HG03159 (cell line): ENCODE measurements around the gene SLC25A27.
A peak's percentile ranks its signal among the peaks of the same experiment; 100 is the strongest.

Experiments
- ATAC-seq: cut with Tn5 transposase; IDR thresholded peaks from one replicate; pipeline ENCODE4 v1.9.1; 2021; ENCODE audit warnings: mild to moderate bottlenecking, moderate library complexity; ENCODE audit not compliant: unreplicated experiment

Gene SLC25A27

DNA sequence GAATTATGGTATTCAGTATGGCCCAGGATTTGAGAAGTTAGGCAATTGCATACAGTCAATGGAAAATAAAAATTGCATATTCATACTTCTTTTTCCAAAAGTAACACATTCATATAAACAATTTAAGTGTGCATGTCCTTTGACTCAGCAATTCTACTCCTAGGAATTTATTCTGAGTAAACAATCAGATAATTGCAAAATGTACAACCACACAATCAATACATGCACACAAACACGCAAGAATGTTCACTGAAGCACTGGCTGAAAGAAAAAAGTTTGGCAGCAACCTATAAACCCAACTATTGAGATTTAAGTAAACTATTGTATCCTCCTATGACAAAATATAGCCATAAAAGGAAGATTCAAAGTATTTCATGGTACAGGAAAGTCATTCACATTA is 1.8 kb upstream of the SLC25A27 start:
- ATAC-seq, result no peak

DNA sequence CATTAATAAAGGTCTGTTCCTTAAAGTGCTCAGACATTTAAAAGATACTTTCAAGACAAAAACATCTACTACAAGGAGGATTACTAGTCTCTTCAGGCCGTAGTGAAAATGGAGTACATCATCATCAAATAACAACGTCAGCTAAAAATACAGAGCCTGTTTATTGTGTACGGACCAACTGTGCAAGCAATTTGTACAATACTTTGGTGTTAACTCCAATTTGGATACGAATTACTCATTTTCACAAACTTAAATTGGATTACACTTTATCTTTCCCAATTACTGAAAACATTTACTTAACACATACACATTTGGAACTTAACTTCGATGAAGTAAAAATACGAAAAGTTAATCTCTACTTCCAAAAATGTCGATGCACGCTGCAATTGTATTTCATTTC is 959 bp upstream of the SLC25A27 start:
- no peak for ATAC-seq

DNA sequence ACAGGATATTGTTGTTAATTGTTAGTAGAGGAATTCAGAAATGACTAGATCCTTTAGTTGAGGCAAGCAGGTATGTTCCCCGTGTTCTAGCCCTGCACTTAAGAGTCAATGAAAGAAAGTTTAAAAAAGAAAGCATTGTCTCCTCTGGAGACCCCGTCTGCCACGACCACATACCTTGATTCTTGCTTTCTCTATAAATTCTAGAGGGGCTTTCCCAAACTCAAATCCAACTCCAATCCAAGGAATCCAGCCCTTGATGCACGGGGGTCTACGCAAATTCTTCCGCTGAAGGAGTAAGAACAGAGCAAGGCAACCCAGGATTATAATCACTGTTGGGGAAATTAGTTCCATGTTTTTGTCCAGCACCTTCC is 558 bp upstream of the SLC25A27 start:
- no peak for ATAC-seq

DNA sequence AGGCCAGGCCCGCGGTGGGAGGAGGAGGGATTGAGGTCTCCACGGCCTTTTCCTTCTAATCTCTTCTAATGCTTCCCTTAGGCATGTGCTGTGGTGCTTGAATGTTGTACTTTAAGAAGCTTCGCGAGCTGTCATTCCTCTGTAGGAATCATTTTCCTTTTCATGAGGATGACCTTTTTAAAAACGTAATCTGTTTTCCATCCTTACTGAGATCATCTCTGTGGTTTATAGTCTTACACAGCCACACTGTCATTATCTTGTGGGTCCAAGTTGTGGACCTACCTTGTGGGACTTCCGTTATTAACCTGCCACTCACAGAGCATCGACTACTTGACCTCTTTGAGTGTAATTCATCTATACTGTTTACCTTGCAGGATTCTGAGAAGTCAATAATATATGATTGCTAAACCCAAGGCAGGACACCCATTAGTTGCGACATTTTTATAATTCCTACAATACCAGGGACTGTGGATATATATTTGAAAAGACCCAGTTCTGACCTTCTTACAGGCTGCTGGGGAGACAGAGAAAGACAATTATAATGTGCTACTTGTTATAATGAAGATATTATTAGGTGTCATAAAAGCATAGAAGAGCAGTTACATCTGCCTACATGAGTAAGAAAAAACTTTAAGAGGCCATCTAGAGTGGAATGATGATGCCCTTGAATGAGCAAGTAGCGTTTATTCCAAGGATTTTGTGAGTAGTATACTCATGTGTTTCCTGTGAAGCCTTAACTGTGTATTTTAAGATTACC is 842 bp downstream of the SLC25A27 start:
- no peak for ATAC-seq

DNA sequence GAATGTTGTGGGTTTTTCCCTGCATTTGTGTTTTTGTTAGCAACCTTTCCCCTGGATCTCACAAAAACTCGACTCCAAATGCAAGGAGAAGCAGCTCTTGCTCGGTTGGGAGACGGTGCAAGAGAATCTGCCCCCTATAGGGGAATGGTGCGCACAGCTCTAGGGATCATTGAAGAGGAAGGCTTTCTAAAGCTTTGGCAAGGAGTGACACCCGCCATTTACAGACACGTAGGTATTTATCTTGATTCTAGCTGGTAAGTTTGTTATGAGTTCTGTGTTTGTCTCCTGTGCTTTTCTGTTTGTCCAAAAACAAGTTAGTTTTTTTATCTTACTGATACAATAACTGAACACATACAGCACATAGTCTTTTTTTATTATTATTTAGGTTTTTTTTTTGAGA is 3.0 kb downstream of the SLC25A27 start:
- ATAC-seq, result no peak

DNA sequence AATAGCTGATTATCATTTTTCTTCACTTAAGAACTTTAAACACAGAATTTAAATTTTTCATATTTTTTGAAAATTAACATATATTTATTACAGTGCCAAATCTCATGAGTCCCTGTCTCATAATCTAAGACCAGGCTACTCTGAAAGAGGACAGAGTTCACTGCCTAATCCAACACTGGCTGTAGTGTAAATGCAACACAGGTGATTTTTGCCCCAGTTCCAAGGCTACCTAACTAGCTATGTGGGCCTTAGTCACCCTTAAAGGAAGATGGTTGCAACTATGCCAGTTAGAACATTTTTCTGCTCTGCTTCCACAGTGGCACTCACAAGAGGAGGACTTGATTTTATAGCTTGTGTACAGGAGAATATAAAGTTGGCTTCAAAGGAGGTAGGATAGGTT is 4.9 kb downstream of the SLC25A27 start:
- no peak for ATAC-seq

DNA sequence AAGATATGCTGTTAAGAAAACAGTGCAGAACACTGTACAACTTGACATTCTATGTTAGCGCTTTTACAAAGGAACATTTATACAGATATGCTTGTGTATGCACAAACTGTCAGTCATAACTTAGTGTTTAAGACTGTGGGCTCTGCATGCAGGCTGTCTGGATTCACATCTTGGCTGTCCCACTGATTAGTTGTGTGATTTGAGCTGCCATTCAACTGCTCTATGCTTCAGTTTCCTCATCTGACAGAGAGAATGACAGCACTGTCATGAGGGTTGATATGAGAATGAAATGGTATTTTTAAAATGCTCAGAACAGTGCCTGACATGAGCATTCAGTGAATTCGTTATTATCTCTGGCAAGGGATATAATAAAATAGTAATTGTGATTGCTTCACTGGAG is 8.7 kb downstream of the SLC25A27 start:
- ATAC-seq, result no peak

DNA sequence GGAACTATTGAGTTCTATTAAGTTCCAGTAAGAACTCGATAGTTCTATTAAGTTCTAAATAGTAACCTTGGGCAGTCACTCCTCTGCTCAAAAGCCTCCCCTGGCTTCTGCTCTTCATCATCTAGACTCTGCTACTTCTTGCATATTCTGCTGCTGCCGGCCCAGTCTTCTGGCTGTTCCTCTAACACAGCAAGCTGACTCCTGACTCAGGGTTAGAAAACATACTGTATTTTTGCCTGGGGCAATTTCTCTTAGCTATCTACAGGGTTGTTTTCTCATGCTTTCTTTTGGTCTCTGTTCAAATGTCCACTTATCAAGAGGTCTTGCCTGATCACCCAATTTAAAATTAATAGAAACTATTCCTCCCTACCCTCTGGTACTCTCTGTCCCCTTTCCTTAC is 14.6 kb downstream of the SLC25A27 start:
- no peak for ATAC-seq

DNA sequence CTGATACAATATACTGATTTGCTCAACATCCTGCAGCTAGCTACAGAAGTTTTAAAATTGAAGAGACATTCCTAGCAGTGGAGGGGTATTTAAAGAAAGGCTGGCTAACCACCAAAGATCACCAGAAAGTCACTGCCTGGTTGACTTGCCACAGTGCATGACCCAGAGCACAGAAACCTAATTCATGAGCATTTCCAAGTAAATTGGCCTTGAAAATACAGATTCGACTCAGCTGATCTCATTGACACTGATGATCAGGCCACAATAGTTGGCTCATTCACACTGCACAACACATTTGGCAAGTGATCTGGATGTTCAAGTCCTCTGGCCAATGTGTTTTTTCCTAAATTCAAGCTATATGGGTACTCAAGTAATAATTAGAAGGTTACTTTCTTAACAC is 21.6 kb downstream of the SLC25A27 start:
- ATAC-seq, result no peak

DNA sequence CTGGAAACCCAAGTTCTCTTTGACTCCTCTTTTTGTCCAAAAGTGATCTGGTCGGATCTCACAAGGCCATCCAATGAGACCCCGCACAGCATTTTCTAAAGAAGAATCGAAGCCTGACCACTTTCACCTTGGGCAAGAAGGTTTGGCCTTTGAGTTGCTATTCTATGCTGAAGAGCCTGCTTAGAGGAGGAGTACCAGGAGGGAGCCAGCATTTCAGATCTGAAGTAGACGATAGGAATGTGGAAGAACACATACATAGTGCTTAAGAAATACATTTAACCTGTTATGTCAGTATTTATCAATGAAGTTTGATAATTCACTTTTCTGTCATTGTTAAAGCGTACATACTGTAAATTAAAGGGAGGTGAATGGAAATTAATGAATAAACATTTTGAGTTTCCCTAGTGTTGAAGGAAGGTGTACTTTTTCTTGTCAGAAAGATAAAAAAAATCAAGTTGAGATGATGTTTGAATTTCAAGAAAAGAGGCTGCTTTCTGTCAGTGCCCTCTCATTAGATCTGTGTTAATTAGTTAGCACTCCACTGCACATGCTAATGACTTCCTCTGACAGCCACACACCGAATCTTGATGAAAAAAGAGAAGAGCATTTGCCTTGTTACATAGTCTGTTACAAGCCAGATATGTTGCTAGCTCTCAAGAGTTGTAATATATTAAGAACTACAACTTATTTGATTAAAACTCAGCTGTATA is 24.0 kb downstream of the SLC25A27 start:
- ATAC-seq, result no peak

DNA sequence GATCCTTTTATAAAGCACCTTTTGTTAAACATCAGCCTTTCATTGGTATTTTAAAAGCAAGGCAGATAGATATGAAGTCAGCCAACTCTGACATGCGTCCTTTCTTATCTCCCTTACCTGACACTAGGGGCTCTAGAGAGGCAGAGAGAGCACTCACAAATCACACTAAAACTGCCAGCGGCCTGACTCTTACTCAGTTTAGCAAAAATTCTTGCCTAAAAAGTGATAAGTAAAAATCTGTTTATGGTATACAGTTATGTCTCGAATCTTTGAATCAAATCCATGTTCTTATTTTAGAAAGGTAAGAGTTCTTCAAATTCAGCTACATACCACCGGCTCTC is 24.5 kb downstream of the SLC25A27 start:
- peak; percentile 61 for ATAC-seq

DNA sequence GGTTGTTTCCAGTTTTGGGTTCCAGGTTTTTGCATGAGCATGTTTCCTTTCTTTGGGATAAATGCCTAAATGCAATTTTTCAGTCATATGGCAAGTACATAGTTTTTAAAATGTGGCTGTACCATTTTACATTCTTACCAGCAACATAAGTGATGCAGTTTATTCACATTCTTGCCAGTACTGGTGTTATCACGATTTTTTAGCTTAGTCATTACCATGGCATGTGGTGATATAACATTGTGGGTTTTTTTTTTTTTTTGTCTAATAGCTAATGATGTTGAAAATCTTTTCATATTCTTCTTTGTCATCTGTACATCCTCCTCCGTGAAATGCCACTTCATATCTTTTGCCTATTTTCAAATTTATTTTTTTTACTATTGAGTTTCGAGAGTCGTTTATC is 32.0 kb downstream of the SLC25A27 start:
- no peak for ATAC-seq

DNA sequence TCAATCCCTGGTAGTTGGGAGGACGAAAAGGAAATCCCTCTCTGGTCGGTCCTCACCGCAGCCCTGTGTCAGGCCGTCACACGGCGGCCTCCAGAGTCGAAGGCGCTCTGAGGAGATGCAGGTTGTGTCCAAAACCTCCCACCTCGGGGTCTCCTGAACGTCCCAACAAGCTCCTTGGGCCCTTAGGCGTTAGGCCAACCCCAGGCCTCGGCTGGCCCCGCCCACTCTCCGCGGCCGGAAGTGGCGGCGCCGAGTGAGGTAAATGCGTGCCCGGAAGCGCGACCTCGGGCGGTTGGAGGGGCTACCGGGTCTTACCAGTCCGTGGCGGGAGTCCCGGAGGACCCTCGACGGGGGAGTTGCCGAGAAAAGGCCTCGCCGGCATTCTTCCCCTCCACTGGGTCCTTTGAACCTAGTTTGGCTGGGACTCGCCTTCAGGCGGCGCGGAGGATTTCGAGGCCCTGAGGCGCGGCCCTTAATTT is 34.9 kb downstream of the SLC25A27 start, which contains the start of gene TDRD6:
TDRD6 (plus strand) TSS at position 267 of the 479 bp plus-strand sequence. CDS start 244 bp downstream, outside the sequence.
- no peak for ATAC-seq

DNA sequence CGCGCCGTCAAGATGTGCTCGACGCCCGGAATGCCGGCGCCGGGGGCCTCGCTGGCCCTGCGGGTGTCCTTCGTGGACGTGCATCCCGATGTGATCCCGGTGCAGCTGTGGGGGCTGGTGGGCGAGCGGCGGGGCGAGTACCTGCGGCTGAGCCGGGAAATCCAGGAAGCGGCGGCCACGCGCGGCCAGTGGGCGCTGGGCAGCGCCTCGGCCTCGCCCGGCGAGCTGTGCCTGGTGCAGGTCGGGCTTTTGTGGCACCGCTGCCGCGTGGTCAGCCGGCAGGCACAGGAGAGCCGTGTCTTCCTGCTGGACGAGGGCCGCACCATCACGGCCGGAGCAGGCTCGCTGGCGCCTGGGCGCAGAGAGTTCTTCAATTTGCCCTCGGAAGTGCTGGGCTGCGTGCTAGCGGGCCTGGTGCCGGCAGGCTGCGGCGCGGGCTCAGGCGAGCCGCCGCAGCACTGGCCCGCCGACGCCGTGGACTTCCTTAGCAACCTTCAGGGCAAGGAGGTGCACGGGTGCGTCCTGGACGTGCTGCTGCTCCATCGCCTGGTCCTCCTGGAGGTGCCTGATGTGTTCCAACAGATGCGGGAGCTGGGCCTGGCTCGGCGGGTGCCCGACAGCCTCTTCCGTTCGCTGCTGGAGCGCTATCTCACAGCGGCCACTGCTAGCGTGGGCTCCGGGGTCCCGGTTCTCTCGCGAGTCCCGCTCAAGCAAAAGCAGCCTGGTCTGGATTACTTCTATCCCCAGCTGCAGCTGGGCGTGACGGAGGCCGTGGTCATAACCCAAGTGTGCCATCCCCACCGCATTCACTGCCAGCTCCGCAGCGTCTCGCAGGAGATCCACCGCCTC is 35.6 kb downstream of the SLC25A27 start:
- no peak for ATAC-seq

DNA sequence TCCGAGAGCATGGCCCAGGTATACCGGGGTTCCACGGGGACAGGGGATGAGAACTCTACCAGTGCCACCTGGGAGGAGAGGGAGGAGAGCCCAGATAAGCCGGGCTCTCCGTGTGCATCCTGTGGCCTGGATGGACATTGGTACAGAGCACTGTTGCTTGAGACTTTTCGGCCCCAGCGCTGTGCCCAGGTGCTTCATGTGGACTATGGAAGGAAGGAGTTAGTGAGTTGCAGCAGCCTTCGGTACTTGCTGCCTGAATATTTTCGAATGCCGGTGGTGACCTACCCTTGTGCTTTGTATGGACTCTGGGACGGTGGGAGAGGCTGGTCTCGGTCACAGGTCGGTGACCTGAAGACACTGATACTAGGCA is 36.2 kb downstream of the SLC25A27 start:
- ATAC-seq, result no peak

DNA sequence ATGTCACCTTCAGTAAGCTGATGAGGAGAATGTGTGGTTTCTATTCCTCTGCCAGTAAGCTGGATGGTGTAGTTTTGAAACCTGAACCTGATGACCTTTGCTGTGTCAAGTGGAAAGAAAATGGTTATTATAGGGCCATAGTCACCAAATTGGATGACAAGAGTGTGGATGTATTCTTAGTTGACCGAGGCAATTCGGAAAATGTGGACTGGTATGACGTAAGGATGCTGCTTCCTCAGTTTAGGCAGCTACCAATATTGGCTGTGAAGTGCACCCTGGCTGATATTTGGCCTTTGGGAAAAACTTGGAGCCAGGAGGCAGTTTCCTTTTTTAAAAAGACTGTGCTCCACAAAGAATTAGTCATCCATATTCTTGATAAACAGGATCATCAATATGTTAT is 36.9 kb downstream of the SLC25A27 start:
- ATAC-seq, result no peak

DNA sequence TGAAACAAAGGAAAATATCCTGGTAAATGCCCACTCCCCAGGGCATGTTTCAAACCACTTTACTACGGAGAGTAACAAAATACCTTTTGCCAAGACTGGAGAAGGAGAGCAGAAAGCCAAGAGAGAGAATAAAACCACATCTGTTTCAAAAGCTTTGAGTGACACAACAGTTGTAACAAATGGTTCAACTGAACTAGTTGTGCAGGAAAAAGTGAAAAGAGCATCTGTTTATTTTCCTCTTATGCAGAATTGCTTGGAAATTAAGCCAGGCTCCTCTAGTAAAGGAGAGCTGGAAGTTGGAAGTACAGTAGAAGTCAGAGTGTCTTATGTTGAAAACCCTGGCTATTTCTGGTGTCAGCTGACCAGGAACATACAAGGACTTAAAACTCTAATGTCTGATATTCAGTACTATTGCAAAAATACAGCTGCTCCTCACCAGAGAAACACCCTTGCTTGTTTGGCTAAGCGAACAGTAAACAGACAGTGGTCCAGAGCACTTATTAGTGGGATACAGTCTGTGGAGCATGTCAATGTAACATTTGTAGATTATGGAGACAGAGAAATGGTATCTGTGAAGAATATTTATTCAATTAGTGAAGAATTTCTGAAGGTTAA is 37.5 kb downstream of the SLC25A27 start:
- ATAC-seq, result no peak

DNA sequence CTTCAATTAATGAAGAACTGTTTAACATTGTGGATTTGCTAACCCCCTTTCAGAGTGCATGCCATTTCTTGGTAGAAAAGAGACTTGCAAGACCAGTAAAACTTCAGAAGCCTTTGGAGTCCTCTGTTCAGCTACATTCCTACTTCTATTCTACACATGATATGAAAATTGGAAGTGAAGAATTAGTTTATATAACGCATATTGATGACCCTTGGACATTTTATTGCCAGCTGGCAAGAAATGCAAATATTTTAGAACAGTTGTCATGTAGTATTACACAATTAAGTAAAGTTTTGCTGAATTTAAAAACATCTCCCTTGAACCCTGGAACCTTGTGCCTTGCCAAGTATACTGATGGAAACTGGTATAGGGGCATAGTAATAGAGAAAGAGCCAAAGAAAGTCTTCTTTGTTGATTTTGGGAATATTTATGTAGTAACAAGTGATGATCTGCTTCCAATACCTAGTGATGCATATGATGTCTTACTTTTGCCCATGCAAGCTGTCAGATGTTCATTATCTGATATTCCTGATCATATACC is 38.2 kb downstream of the SLC25A27 start:
- ATAC-seq, result no peak

DNA sequence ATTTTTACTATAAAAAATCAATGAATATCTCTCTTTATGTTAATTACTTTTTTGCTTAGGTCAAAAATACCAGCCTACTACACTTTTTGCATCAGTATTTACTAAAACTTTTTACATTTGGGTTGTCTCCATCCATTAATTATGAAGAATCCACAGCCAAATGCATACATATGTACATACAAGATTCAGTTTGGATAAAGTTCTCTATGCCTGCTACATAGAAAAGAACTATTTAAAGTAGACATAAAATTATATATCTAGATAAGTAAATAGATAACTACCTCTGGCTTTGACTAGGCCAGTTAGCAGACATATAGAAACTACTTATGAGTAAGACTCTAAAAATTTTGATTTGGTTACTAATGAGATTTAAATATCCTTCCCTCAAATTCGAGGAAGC is 47.2 kb downstream of the SLC25A27 start:
- ATAC-seq, result no peak

DNA sequence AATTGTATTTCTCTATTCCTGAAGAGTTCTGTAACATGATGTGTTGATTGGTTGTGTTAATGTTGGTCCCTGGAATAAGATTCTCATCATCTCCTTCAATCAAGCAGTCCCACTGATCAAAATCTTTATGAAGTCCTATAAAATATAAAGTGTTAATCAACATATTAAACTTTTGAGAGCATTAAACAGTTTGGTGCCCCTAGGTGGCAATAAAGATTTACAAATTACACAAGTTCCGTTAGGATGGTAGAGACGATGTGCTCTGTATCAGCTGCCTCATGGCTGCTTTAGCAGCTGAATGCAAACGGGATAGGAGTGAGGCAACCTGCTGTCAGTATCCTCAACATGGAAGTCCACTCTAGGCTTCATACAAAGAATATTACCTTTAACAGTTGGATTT is 51.8 kb downstream of the SLC25A27 start:
- ATAC-seq, result no peak

DNA sequence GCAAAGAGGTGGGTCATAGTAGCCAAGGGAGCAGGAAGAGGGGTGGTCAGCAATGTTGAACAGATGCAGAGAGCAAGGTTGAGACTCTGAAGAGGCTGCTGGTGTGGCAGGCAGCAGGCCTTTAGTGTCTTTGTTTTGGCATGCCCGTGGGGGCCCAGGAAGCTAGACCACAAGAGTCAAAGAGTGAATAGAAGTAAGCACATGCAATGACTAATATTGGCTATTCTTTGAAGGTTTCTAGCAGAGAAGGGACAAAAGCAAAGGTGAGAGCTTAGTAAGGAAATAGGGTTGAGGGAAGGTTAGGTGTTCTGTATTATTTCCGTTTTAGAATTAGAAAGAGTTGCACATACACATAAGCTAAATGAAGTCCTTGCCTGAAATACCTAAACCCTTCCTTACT is 53.7 kb downstream of the SLC25A27 start:
- no peak for ATAC-seq
